Lung microvascular endothelial cell (primary cell): ENCODE results near the gene KSR2. TPM values are rescaled to one million over a fixed set of nuclear protein-coding genes. Genes with fewer than 3 reads are reported as not detected.
"Not testable (repeated sequence)": the region's sequence is repeated elsewhere in the genome, so short reads cannot be mapped to it uniquely, and the experiment has no call there.

Source experiments
- DNase-seq, 2 donors: peaks; one replicate each; pipeline versions ENCODE4 v3.0.0 to v3.0.0-alpha.2; 2010; ENCODE audit warnings: low read depth in 2 of 2
- total RNA-seq: library from RNA; depleted of rRNA; stranded (reverse); fragments of >200 nt; gene quantifications from 2 replicates; pipeline ENCODE4 v1.2.1, GENCODE V29; 2014

Gene KSR2
- under 0.01 and 0.22 TPM in 2 replicates for total RNA-seq

- DNase-seq: peak; percentile 11 to 12
Measured at GRCh38 chr12:117968826-117969659, at the start of gene KSR2. TSS of gene KSR2 (minus strand) at chr12:117968990. CDS start at chr12:117968255, 735 bp downstream.

- DNase-seq: no peak
Measured at GRCh38 chr12:118017926-118018325, 49.1 kb upstream of the KSR2 start.

GRCh38 chr12:118016424-118017264, 47.9 kb upstream of the KSR2 start, which contains the start of gene RFC5:
TSS of gene RFC5 (plus strand) at chr12:118016703. CDS start at chr12:118016828, 125 bp downstream.
- DNase-seq: peak; percentile 98

- DNase-seq: no peak
Measured at GRCh38 chr12:118015944-118016343, 47.2 kb upstream of the KSR2 start.

- no peak for DNase-seq
Measured at GRCh38 chr12:118015306-118015705, 46.5 kb upstream of the KSR2 start.

- no peak for DNase-seq
Measured at GRCh38 chr12:118013283-118013682, 44.5 kb upstream of the KSR2 start.

GRCh38 chr12:118011961-118012360, 43.2 kb upstream of the KSR2 start:
- no peak for DNase-seq

- no peak for DNase-seq
Measured at GRCh38 chr12:118011377-118011776, 42.6 kb upstream of the KSR2 start.

- no peak for DNase-seq
Measured at GRCh38 chr12:118010903-118011302, 42.1 kb upstream of the KSR2 start.

- DNase-seq: not testable (repeated sequence)
Measured at GRCh38 chr12:117999806-118000205, 31.0 kb upstream of the KSR2 start.

- no peak for DNase-seq
Measured at GRCh38 chr12:117998719-117999118, 29.9 kb upstream of the KSR2 start.

GRCh38 chr12:117994551-117995438, 26.0 kb upstream of the KSR2 start:
- DNase-seq: no peak

- DNase-seq: peak in 1 of 2 donors; percentile 57
Measured at GRCh38 chr12:117986705-117987469, 18.1 kb upstream of the KSR2 start.

- DNase-seq: no peak
Measured at GRCh38 chr12:117985182-117985581, 16.4 kb upstream of the KSR2 start.

- DNase-seq: no peak
Measured at GRCh38 chr12:117981267-117981666, 12.5 kb upstream of the KSR2 start.

- DNase-seq: no peak
Measured at GRCh38 chr12:117980616-117981015, 11.8 kb upstream of the KSR2 start.

GRCh38 chr12:117977373-117977772, 8.6 kb upstream of the KSR2 start:
- no peak for DNase-seq

GRCh38 chr12:117975006-117975405, 6.2 kb upstream of the KSR2 start:
- no peak for DNase-seq

- peak in 1 of 2 donors; percentile 20 for DNase-seq
Measured at GRCh38 chr12:117972301-117972700, 3.5 kb upstream of the KSR2 start.

- DNase-seq: no peak
Measured at GRCh38 chr12:117970334-117970733, 1.5 kb upstream of the KSR2 start.
